ENCODE results near the gene MYCBPAP. TPM values are rescaled to one million over a fixed set of nuclear protein-coding genes. Genes with fewer than 3 reads are reported as not detected.

MYCBPAP gene
- total RNA-seq, 2 experiments from 2014 or later, result 0.78 to 1.5 TPM

DNA sequence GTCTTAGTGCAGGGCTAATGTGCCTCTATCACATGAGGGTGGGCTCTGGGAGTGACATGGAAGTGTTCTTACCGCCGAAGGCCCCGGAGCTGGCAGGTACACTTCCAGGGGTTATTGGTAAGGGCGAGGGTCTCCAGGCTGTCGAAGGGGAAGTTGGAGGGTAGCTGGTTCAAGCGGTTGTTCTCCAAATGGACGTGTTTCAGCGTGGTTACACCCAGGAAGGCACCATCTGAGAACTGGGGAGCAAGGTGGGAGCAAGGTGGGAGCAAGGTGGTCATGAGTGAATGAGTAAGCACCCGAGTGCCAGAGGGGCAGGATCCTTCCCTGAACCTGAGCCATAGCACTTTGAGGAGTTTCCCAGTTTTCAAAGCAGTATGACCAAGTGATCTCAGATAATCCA lies 42.6 kb upstream of the MYCBPAP start:
- Histone ChIP-seq H3K36me3 (ENCODE audit: insufficient read depth, low read length) (no peaks in the 10 kb centered on the region), H3K27me3 (ENCODE audit: control insufficient read depth in 1 of 2, insufficient read depth in 2 of 2, low read length in 2 of 2) (peaks cover 22 to 26% of the 10 kb centered on the region in 2 experiments), H3K4me3 (ENCODE audit: low read length) (no peak overlapping the region), H3K27ac (ENCODE audit: low read depth in 1 of 2, low read length in 2 of 2) (no peak overlapping the region), H3K9me3 (ENCODE audit: control insufficient read depth in 1 of 2, insufficient read depth in 1 of 2, low read length in 2 of 2) (peaks cover 0 to 18% of the 10 kb centered on the region in 2 experiments), H3K4me1 (ENCODE audit: insufficient read depth, low read length) (peaks cover 27% of the 10 kb centered on the region)
- peaks cover 9% of the 10 kb centered on the region for H3K4me1 Mint-ChIP-seq (ENCODE audit: low read depth)
- no peak overlapping the region for H3K27ac Mint-ChIP-seq
- intact Hi-C loops (cut with DNase I, micrococcal nuclease), result no loop called here
- no peak for DNase-seq
- CTCF ChIA-PET, result interaction anchor here (1.4 kb wide), 1 partner anchor 14 kb away, joined by 3 read pairs; no protein-coding TSS in a partner anchor
- H3K36me3 Mint-ChIP-seq (ENCODE audit: low read depth), result no peaks in the 10 kb centered on the region
- peaks cover 31% of the 10 kb centered on the region for H3K27me3 Mint-ChIP-seq
- no peaks in the 10 kb centered on the region for H3K9me3 Mint-ChIP-seq
- no peak for ATAC-seq (ENCODE audit: poor library complexity)
- POLR2A ChIA-PET, result no interaction called here
- TF ChIP-seq, protein P1, sequence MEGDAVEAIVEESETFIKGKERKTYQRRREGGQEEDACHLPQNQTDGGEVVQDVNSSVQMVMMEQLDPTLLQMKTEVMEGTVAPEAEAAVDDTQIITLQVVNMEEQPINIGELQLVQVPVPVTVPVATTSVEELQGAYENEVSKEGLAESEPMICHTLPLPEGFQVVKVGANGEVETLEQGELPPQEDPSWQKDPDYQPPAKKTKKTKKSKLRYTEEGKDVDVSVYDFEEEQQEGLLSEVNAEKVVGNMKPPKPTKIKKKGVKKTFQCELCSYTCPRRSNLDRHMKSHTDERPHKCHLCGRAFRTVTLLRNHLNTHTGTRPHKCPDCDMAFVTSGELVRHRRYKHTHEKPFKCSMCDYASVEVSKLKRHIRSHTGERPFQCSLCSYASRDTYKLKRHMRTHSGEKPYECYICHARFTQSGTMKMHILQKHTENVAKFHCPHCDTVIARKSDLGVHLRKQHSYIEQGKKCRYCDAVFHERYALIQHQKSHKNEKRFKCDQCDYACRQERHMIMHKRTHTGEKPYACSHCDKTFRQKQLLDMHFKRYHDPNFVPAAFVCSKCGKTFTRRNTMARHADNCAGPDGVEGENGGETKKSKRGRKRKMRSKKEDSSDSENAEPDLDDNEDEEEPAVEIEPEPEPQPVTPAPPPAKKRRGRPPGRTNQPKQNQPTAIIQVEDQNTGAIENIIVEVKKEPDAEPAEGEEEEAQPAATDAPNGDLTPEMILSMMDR (IDR thresholded peaks at IDR 0.05), result no peak
- no peak overlapping the region for H3K4me3 Mint-ChIP-seq

DNA sequence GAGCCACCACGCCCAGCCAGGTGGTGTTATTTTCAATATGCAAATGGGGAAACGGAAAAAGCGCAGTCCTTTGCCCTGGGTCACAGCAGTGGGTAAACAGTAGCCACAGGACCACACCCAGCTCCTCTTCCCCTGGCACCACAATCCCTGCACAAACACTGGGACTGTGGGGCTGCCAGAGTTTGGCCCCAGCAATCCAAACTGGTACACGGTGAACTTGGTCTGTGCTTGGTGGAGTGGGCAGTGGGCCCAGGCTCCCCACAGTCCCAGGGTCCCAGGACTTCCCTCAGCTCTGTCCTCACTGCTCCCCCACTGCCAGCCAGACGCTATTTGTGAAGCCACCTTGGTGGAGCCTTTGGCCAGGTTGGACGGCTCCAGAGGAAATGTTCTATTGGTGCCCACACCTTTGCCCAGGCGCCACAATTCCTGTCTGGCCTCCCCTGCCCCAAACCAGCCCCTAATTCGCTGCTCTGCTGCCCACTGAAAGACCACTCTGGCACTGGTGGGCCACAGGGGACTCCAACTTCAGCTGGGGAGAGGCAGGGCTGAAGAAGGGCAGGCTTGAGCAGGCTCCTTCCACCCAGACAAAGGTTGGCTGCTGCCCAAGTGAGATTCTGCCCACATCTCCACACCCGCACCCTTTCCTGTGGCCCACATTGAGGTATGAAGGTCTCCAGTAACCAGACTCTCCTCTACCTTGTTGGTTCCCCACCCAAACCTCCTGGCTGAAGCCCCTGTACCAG lies 41.7 kb upstream of the MYCBPAP start:
- Histone ChIP-seq H3K27me3 (ENCODE audit: control insufficient read depth in 1 of 2, insufficient read depth in 2 of 2, low read length in 2 of 2) (peaks cover 22 to 26% of the 10 kb centered on the region in 2 experiments), H3K27ac (ENCODE audit: low read depth in 1 of 2, low read length in 2 of 2) (no peak overlapping the region), H3K4me3 (ENCODE audit: low read length) (no peak overlapping the region), H3K36me3 (ENCODE audit: insufficient read depth, low read length) (no peaks in the 10 kb centered on the region), H3K4me1 (ENCODE audit: insufficient read depth, low read length) (peaks cover 27% of the 10 kb centered on the region), H3K9me3 (ENCODE audit: control insufficient read depth in 1 of 2, insufficient read depth in 1 of 2, low read length in 2 of 2) (peaks cover 0 to 18% of the 10 kb centered on the region in 2 experiments)
- ChIA-PET CTCF (no interaction called here), POLR2A (no interaction called here)
- Mint-ChIP-seq H3K36me3 (ENCODE audit: low read depth) (no peaks in the 10 kb centered on the region), H3K4me3 (no peak overlapping the region), H3K4me1 (ENCODE audit: low read depth) (peaks cover 9% of the 10 kb centered on the region), H3K27ac (no peak overlapping the region), H3K9me3 (no peaks in the 10 kb centered on the region), H3K27me3 (peaks cover 35% of the 10 kb centered on the region)
- intact Hi-C loops (cut with DNase I, micrococcal nuclease), result no loop called here
- TF ChIP-seq, protein P1 (IDR thresholded peaks at IDR 0.05), result no peak
- DNase-seq, result no peak
- no peak for ATAC-seq (ENCODE audit: poor library complexity)

DNA sequence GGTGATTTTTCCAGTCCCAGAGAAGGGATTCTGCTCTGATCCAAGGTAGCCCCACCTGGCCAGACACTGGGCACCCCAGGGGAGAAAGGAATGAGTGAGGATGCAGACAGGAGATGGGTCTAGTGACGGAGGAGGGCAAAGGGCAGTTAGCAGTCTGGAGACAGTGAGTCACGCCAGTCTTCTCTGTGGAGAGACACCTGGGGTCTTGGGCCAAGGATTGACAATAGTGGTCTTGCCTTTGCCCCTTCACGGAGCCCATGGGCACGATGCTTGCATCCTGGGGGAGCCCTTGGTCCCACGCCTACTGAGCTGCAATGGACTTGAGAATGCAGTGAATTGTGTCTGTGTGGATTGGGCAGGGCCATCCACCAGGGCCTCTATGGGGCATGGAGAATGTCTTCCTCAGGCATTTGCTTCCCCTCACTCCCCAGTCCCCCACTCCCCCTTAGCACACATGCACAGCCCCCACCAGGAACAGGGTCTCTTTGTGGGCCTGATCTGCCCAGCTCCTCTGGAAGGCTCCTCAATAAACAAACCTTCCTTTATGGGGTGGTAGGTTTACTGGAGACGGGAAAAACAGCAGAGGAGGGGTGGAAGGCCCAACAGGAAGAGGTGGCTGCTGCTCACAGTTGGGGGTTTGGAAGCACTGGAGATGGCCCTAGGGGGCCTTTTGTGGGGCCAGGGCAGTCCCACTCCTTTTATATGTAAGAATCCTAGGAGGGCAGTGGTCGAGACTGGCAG lies 41.0 kb upstream of the MYCBPAP start:
- ChIA-PET POLR2A (no interaction called here), CTCF (no interaction called here)
- H3K9me3 ChIP-seq (ENCODE audit: control insufficient read depth in 1 of 2, insufficient read depth in 1 of 2, low read length in 2 of 2), result peaks cover 0 to 18% of the 10 kb centered on the region in 2 experiments
- H3K27ac ChIP-seq (ENCODE audit: low read depth in 1 of 2, low read length in 2 of 2), result no peak overlapping the region
- H3K9me3 Mint-ChIP-seq, result no peaks in the 10 kb centered on the region
- H3K4me3 ChIP-seq (ENCODE audit: low read length), result no peak overlapping the region
- DNase-seq, result no peak
- H3K36me3 ChIP-seq (ENCODE audit: insufficient read depth, low read length), result no peaks in the 10 kb centered on the region
- ATAC-seq (ENCODE audit: poor library complexity), result no peak
- H3K27ac Mint-ChIP-seq, result no peak overlapping the region
- intact Hi-C loops (cut with DNase I, micrococcal nuclease), result no loop called here
- TF ChIP-seq, protein P1 (IDR thresholded peaks at IDR 0.05), result no peak
- peaks cover 35% of the 10 kb centered on the region for H3K27me3 Mint-ChIP-seq
- peaks cover 22 to 26% of the 10 kb centered on the region in 2 experiments for H3K27me3 ChIP-seq (ENCODE audit: control insufficient read depth in 1 of 2, insufficient read depth in 2 of 2, low read length in 2 of 2)
- peaks cover 9% of the 10 kb centered on the region for H3K4me1 Mint-ChIP-seq (ENCODE audit: low read depth)
- no peak overlapping the region for H3K4me3 Mint-ChIP-seq
- peaks cover 27% of the 10 kb centered on the region for H3K4me1 ChIP-seq (ENCODE audit: insufficient read depth, low read length)
- no peaks in the 10 kb centered on the region for H3K36me3 Mint-ChIP-seq (ENCODE audit: low read depth)

Measured in CD4-positive, alpha-beta T cell (primary cell).